WTC11 (cell line): ENCODE measurements around the gene COL16A1. TPM values are rescaled to one million over a fixed set of nuclear protein-coding genes. Genes with fewer than 3 reads are reported as not detected.

Experiments used
- ATAC-seq: fragments of 200-7000 bp; cut with Tn5 transposase; 2 replicates; pipeline ENCODE4 v1.10.0; 2021; ENCODE audit warnings: mild to moderate bottlenecking, moderate library complexity
- CTCF ChIA-PET: fragments of 300-600 bp; sonication (Branson Sonifier 250); formaldehyde crosslinking; loops from one replicate; lab custom pipeline; 2021; ENCODE audit warnings: antibody characterized with exemption; lab: Charles Lee
- POLR2A ChIA-PET: fragments of 350-600 bp; sonication (Branson Sonifier 250); formaldehyde crosslinking; loops from one replicate; lab custom pipeline; 2021; ENCODE audit warnings: antibody characterized with exemption; lab: Charles Lee
- DNase-seq: peaks from one replicate; pipeline ENCODE4 v3.0.0; 2021; ENCODE audit warnings: low spot score
- H3K27ac Mint-ChIP-seq: 2 replicates; pipeline ENCODE4 v1.8.0; 2021; ENCODE audit warnings: mixed read lengths
- H3K27me3 Mint-ChIP-seq: 2 replicates; pipeline ENCODE4 v1.8.0; 2021; ENCODE audit warnings: low read depth, mild to moderate bottlenecking, moderate library complexity, mixed read lengths
- H3K36me3 Mint-ChIP-seq: 2 replicates; pipeline ENCODE4 v1.8.0; 2021; ENCODE audit warnings: mixed read lengths
- H3K4me1 Mint-ChIP-seq: 2 replicates; pipeline ENCODE4 v1.8.0; 2022; ENCODE audit warnings: mixed read lengths
- H3K4me3 Mint-ChIP-seq: 2 replicates; pipeline ENCODE4 v1.8.0; 2021; ENCODE audit warnings: mild to moderate bottlenecking, moderate library complexity, mixed read lengths
- H3K9me3 Mint-ChIP-seq: 2 replicates; pipeline ENCODE4 v1.8.0; 2021; ENCODE audit warnings: mixed read lengths
- AFF4 ChIP-seq: sonication (generic); formaldehyde crosslinking; IDR thresholded peaks from 2 replicates; pipeline ENCODE4 v1.8.1; 2023; ENCODE audit warnings: mild to moderate bottlenecking, missing genetic modification reagents, borderline replicate concordance
- ARID4B ChIP-seq: sonication (generic); formaldehyde crosslinking; IDR thresholded peaks from 2 replicates; pipeline ENCODE4 v1.8.0; 2023; ENCODE audit warnings: missing genetic modification reagents, mild to moderate bottlenecking, borderline replicate concordance
- ATF6 ChIP-seq: sonication (generic); formaldehyde crosslinking; IDR thresholded peaks from 2 replicates; pipeline ENCODE4 v1.8.1; 2023; ENCODE audit warnings: mild to moderate bottlenecking, missing genetic modification reagents
- ELF4 ChIP-seq: sonication (generic); formaldehyde crosslinking; IDR thresholded peaks from 2 replicates; pipeline ENCODE4 v1.8.1; 2022; ENCODE audit warnings: low read depth, mild to moderate bottlenecking, moderate library complexity, missing genetic modification reagents
- ESRRA ChIP-seq: sonication (generic); formaldehyde crosslinking; IDR thresholded peaks from 2 replicates; pipeline ENCODE4 v1.8.1; 2022; ENCODE audit warnings: mild to moderate bottlenecking, missing genetic modification reagents, borderline replicate concordance
- GRHL2 ChIP-seq: fragments of 250-450 bp; sonication (Bioruptor Pico); IDR thresholded peaks from 2 replicates; pipeline ENCODE4 v1.8.0; 2022; ENCODE audit warnings: mild to moderate bottlenecking, moderate library complexity; ENCODE audit not compliant: insufficient replicate concordance, severe bottlenecking
- GTF2I ChIP-seq: fragments of 250-450 bp; sonication (Bioruptor Pico); conservative IDR thresholded peaks from 2 replicates; pipeline ENCODE4 v1.4.0; 2021; ENCODE audit warnings: mild to moderate bottlenecking
- MLX ChIP-seq: sonication (generic); formaldehyde crosslinking; IDR thresholded peaks from 2 replicates; pipeline ENCODE4 v1.8.1; 2023; ENCODE audit warnings: mild to moderate bottlenecking, missing genetic modification reagents, moderate library complexity
- PRRX2 ChIP-seq: fragments of 250-450 bp; sonication (Bioruptor Pico); IDR thresholded peaks from 2 replicates; pipeline ENCODE4 v1.8.0; 2021; ENCODE audit warnings: mild to moderate bottlenecking
- SMAD3 ChIP-seq: sonication (generic); formaldehyde crosslinking; IDR thresholded peaks from 2 replicates; pipeline ENCODE4 v1.8.0; 2022; ENCODE audit warnings: missing genetic modification reagents, mild to moderate bottlenecking, borderline replicate concordance
- SOX15 ChIP-seq: fragments of 250-450 bp; sonication (Bioruptor Pico); IDR thresholded peaks from 2 replicates; pipeline ENCODE4 v1.9.0; 2021; ENCODE audit warnings: mild to moderate bottlenecking
- STAT6 ChIP-seq: sonication (generic); formaldehyde crosslinking; conservative IDR thresholded peaks from 2 replicates; pipeline ENCODE4 v1.8.1; 2023; ENCODE audit warnings: mild to moderate bottlenecking, low read depth, missing genetic modification reagents, moderate library complexity
- ZNF281 ChIP-seq: sonication (generic); formaldehyde crosslinking; IDR thresholded peaks from 2 replicates; pipeline ENCODE4 v1.8.0; 2023; ENCODE audit warnings: mild to moderate bottlenecking, missing genetic modification reagents
- ZNF416 ChIP-seq: fragments of 250-450 bp; sonication (Bioruptor Pico); IDR thresholded peaks from 2 replicates; pipeline ENCODE4 v1.9.0; 2021; ENCODE audit warnings: mild to moderate bottlenecking, inconsistent platforms
- total RNA-seq: library from RNA; stranded (reverse); gene quantifications from 3 replicates; pipeline ENCODE4 v1.2.3, GENCODE V29; 2021
- TF ChIP-seq, protein P1 (sequence below): fragments of 250-450 bp; sonication (Bioruptor Pico); IDR thresholded peaks from 2 replicates; pipeline ENCODE4 v1.9.0; 2021; ENCODE audit warnings: mild to moderate bottlenecking
- TF ChIP-seq, protein P2 (sequence below): sonication (generic); formaldehyde crosslinking; IDR thresholded peaks from 2 replicates; pipeline ENCODE4 v1.8.0; 2022; ENCODE audit warnings: mild to moderate bottlenecking, missing genetic modification reagents

COL16A1 gene
- total RNA-seq, 1 experiment from 2014 or later, result 8.8 TPM

GRCh38 chr1:31691446-31691845 lies 12.4 kb downstream of the COL16A1 start:
- peaks cover 2% of the 10 kb centered on the region; the same call in 1 of the 2 replicates for H3K4me1 Mint-ChIP-seq
- H3K27me3 Mint-ChIP-seq, result no peaks in the 10 kb centered on the region
- H3K36me3 Mint-ChIP-seq, result no peaks in the 10 kb centered on the region
- CTCF ChIA-PET, result interaction anchor here (0.6 to 1.4 kb wide), 6 partner anchors 12 to 507 kb away, joined by 3 to 7 read pairs (median 4); no protein-coding TSS in a partner anchor
- no peak overlapping the region for H3K27ac Mint-ChIP-seq
- POLR2A ChIA-PET, result no interaction called here
- no peak overlapping the region for H3K4me3 Mint-ChIP-seq
- H3K9me3 Mint-ChIP-seq, result no peaks in the 10 kb centered on the region
- ATAC-seq (no peak), DNase-seq (no peak)
- TF ChIP-seq, protein P1, sequence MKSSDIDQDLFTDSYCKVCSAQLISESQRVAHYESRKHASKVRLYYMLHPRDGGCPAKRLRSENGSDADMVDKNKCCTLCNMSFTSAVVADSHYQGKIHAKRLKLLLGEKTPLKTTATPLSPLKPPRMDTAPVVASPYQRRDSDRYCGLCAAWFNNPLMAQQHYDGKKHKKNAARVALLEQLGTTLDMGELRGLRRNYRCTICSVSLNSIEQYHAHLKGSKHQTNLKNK (CRISPR knock-in tag), result no peak
- no peak for TF ChIP-seq ZNF281 (CRISPR knock-in tag)
- TF ChIP-seq GRHL2, result no peak
- TF ChIP-seq MLX (CRISPR knock-in tag), result no peak
- TF ChIP-seq, protein P2, sequence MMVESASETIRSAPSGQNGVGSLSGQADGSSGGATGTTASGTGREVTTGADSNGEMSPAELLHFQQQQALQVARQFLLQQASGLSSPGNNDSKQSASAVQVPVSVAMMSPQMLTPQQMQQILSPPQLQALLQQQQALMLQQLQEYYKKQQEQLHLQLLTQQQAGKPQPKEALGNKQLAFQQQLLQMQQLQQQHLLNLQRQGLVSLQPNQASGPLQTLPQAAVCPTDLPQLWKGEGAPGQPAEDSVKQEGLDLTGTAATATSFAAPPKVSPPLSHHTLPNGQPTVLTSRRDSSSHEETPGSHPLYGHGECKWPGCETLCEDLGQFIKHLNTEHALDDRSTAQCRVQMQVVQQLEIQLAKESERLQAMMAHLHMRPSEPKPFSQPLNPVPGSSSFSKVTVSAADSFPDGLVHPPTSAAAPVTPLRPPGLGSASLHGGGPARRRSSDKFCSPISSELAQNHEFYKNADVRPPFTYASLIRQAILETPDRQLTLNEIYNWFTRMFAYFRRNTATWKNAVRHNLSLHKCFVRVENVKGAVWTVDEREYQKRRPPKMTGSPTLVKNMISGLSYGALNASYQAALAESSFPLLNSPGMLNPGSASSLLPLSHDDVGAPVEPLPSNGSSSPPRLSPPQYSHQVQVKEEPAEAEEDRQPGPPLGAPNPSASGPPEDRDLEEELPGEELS, result no peak
- no peak for TF ChIP-seq PRRX2 (CRISPR knock-in tag)
- TF ChIP-seq ARID4B, result no peak
- no peak for TF ChIP-seq SOX15
- TF ChIP-seq ESRRA (CRISPR knock-in tag), result no peak
- no peak for TF ChIP-seq STAT6 (CRISPR knock-in tag)
- no peak for TF ChIP-seq ATF6 (CRISPR knock-in tag)
- no peak for TF ChIP-seq SMAD3 (CRISPR knock-in tag)
- TF ChIP-seq ZNF416 (CRISPR knock-in tag), result no peak
- TF ChIP-seq ELF4 (CRISPR knock-in tag), result no peak
- TF ChIP-seq AFF4 (CRISPR knock-in tag), result no peak
- no peak for TF ChIP-seq GTF2I (CRISPR knock-in tag)
